Mesothelial cell of epicardium (in vitro differentiated cells): ENCODE data around the gene SSBP4. TPM values are rescaled to one million over a fixed set of nuclear protein-coding genes. Genes with fewer than 3 reads are reported as not detected.

Experiments used
- DNase-seq, 2 experiments: peaks; one replicate each; pipeline ENCODE4 v3.0.0; 2021; ENCODE audit warnings: low spot score in 2 of 2; ENCODE audit not compliant: unreplicated experiment in 2 of 2
- H3K27ac Mint-ChIP-seq: 2 replicates; pipeline ENCODE4 v1.8.0; 2021; ENCODE audit warnings: mixed read lengths
- H3K27me3 Mint-ChIP-seq: 2 replicates; pipeline ENCODE4 v1.8.0; 2021; ENCODE audit warnings: low read depth, mixed read lengths
- H3K36me3 Mint-ChIP-seq: 2 replicates; pipeline ENCODE4 v1.8.0; 2021; ENCODE audit warnings: mixed read lengths
- H3K4me1 Mint-ChIP-seq: 2 replicates; pipeline ENCODE4 v1.8.0; 2021; ENCODE audit warnings: mixed read lengths
- H3K4me3 Mint-ChIP-seq: 2 replicates; pipeline ENCODE4 v1.8.0; 2021; ENCODE audit warnings: mild to moderate bottlenecking, moderate library complexity, mixed read lengths
- H3K9me3 Mint-ChIP-seq: 2 replicates; pipeline ENCODE4 v1.8.0; 2021; ENCODE audit warnings: mixed read lengths
- CTCF ChIP-seq: fragments of 200-600 bp; sonication (generic); IDR thresholded peaks from one replicate; pipeline ENCODE4 v1.5.0; 2021; ENCODE audit warnings: antibody characterized with exemption; ENCODE audit not compliant: unreplicated experiment
- total RNA-seq: library from RNA; stranded (reverse); gene quantifications from 3 replicates; pipeline ENCODE4 v1.2.1, GENCODE V29; 2021

Gene SSBP4
- total RNA-seq, 1 donor from 2014 or later, result 123 TPM

- Mint-ChIP-seq H3K27me3 (peaks cover 6% of the 10 kb centered on the region), H3K36me3 (no peaks in the 10 kb centered on the region), H3K9me3 (no peaks in the 10 kb centered on the region), H3K27ac (no peak overlapping the region), H3K4me1 (peaks cover 12% of the 10 kb centered on the region), H3K4me3 (peak overlapping the region; percentile 52)
- peak; percentile 72 to 85 for DNase-seq
- TF ChIP-seq CTCF, result peak; percentile 100
Measured at GRCh38 chr19:18388100-18388959, 30.9 kb upstream of the SSBP4 start.

- Mint-ChIP-seq H3K9me3 (no peaks in the 10 kb centered on the region), H3K36me3 (no peaks in the 10 kb centered on the region), H3K4me3 (peak overlapping the region; percentile 20), H3K27ac (no peak overlapping the region), H3K27me3 (peaks cover 6% of the 10 kb centered on the region), H3K4me1 (peaks cover 12% of the 10 kb centered on the region)
- TF ChIP-seq CTCF, result no peak
- no peak for DNase-seq
Measured at GRCh38 chr19:18388960-18389725, 30.1 kb upstream of the SSBP4 start.

- no peaks in the 10 kb centered on the region for H3K36me3 Mint-ChIP-seq
- no peak for DNase-seq
- H3K27me3 Mint-ChIP-seq, result peaks cover 6% of the 10 kb centered on the region
- TF ChIP-seq CTCF, result no peak
- H3K27ac Mint-ChIP-seq, result no peak overlapping the region
- peaks cover 10% of the 10 kb centered on the region for H3K4me1 Mint-ChIP-seq
- H3K4me3 Mint-ChIP-seq, result no peak overlapping the region
- H3K9me3 Mint-ChIP-seq, result no peaks in the 10 kb centered on the region
Measured at GRCh38 chr19:18389726-18390064, 29.5 kb upstream of the SSBP4 start.

GRCh38 chr19:18390065-18390907 is 28.9 kb upstream of the SSBP4 start:
- peaks cover 6% of the 10 kb centered on the region for H3K27me3 Mint-ChIP-seq
- no peaks in the 10 kb centered on the region for H3K36me3 Mint-ChIP-seq
- no peak overlapping the region for H3K4me3 Mint-ChIP-seq
- DNase-seq, result no peak
- no peak for TF ChIP-seq CTCF
- no peaks in the 10 kb centered on the region for H3K9me3 Mint-ChIP-seq
- no peak overlapping the region for H3K27ac Mint-ChIP-seq
- H3K4me1 Mint-ChIP-seq, result peaks cover 10% of the 10 kb centered on the region

- no peak for TF ChIP-seq CTCF
- no peaks in the 10 kb centered on the region for H3K36me3 Mint-ChIP-seq
- H3K4me1 Mint-ChIP-seq, result peaks cover 4% of the 10 kb centered on the region
- no peaks in the 10 kb centered on the region for H3K9me3 Mint-ChIP-seq
- no peak overlapping the region for H3K27ac Mint-ChIP-seq
- no peak for DNase-seq
- H3K27me3 Mint-ChIP-seq, result peaks cover 6% of the 10 kb centered on the region
- no peak overlapping the region for H3K4me3 Mint-ChIP-seq
Measured at GRCh38 chr19:18391509-18392075, 27.6 kb upstream of the SSBP4 start.
